Kidney tubule cell (primary cell): ENCODE results near the gene GRK5.

ENCODE experiments used
- DNase-seq: peaks from one replicate; pipeline ENCODE4 v3.0.0-alpha.2; 2018; ENCODE audit warnings: low spot score

The GRK5 gene

DNA sequence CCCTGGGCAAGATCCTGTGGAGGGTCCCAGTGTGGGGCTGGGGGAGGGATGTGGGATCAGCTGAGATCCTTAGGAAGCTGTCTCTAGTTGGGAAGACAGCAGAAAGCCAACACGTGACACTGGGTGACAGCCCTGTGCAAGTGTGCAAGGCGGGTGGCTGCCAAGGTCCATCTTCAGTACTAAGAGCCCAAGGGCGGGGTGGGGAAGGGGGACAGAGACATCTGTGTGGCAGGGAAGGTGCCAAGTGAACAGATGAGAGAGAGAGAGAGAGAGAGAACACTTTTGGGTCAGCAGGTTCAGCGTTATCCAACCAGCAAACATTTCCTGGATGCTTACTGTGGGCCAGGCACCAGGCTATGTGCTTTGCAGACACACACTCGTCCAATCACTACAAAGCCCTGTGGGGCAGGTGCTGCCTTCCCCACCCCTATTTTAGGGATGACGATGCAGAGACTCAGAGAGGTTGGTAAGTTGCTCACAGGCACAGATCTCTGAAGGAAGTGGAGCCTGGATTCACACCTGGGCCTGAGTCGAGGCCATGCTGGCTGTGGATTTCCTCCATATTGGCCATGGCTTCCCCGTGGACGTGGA, 135.7 kb downstream of the GRK5 start:
- no peak for DNase-seq

DNA sequence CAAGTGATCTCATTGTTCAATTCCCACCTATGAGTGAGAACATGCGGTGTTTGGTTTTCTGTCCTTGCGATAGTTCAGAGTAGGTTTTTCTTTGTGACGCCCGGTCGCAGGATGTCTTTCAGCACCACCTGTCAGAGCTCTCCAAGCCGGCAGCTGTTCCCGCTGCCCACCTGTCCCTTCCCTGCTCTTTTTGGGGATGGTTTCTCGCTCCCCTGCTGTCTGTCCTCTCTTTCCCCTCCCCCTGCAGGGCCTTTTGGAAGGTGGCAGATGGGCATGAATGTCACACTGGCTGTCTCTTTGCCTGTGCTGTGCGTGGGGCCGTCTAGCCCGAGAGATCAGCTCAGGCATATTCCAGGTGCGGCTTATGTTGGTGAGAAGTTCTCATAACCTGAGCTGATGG, 137.0 kb downstream of the GRK5 start:
- DNase-seq = no peak

DNA sequence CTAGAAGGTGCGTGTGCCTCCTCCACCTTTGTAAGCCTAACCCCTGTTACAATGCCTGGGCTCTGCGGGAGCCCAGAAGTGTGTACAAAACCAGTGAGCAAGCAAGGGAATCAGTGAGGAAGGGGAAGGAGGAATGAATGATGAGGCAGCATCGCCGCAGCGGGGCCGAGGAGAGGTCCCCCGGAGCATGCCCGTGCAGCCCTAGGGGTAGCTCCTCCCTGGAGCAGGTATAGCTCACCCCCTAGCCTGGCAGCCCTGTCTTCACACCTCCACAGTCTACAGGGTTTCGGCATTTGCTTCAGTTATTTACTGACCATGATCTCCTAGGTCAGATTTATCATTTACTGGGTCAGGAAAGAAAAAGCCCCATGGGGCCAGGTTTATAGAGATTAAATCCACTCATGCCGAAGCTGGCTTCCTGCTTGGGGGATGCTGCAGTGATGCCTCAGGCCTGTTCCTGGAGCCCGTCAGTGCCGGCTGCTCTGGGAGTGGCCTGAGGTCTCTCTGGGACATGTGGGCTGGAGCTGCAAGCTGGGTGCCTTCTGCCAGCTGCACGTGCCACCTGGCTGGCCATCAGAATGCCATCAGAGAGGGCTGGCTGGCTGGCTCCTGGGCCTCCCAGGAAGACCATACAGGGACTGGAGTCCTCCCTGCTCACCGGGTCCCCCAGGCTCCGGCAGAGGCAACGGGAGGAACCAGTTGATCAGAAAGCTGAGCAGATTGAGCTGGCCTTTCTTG, 138.9 kb downstream of the GRK5 start:
- DNase-seq = no peak

DNA sequence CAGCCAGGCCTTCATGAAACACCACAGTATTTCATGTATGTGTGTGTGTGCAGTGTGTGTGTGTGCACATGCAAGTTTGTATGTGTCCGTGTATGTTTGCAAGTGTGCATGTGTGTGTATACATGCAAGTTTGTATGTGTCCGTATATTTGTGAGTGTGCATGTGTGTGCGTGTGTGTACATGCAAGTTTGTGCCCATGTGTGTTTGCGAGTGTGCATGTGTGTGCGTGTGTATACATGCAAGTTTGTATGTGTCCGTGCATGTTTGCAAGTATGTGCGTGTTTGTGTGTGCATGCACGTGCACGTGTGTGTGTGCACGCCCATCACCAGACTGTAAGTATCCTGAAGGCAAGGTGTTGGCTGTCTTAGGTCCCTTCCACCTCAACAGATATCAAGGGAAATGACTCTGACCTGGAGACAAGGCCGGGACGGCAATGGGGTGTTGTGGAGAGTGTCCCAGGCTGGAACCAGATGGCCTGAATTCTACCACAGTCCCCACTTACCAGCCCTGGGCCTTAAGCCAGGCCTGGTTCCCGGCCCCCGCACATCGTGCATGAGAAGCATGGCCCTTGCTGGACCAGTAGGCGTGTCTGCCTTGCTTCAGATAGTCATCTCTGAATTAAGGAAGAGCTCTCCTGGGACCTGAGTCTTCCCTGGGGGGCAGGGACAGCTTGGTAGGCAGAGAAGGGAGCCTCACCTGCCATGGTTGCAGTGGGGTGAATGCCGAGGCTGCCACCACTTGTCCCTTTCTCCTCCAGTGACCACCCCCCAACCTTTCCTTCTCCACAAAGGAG, 140.0 kb downstream of the GRK5 start:
- DNase-seq = no peak

DNA sequence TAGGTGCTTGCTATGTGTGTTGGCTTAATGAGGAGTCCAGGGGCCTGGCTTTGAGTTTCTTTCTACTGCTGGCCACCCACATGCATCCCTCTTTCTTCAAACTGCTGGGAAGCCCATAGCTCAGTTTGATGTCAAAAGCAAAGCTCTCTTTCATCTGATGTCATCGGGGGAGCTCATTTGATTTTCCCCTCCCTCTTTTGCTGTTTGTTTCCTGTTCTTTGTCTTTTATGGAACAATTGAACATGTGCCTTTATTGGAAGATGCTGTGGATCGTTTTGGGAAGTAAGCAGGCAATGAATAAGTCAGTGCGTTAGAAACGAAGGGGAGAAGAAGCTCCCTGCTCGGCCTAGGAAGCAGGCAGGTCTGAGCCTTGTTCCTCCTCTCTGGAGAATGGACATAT, 140.7 kb downstream of the GRK5 start:
- no peak for DNase-seq

DNA sequence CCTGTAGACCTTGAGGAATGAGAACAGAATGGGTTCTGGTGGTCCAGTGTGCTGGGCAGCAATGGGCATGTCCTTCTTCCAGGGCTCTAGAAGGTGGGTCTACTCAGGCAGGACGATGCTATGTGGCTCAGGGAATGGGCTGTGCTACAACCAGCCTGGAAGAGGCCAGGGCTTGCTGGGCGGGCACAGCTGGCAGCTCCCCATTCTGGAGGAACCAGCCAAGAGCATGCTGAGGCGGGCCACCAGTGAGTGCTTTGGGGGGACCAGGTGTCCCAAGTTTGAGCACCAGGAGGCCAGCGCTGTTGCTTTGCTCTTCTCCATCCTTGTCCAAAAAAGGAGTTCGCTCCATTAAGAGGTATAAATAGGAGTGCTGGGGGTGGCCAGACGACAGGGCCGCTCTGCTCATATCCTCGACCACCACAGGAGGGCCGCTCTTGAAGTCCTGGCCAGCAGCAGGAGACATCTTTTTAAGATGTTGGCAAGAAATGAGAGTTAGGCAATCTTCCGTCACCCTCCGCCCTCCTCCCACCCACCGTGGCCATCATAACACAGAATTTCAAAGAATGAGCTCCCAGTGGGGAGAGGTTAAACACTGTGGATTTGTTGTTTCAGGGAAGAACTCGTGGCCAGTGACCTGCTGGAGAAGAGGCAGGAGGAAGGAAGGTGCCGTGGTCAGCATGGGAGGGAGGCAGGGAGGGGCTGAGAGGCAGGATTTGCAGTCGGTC, 141.3 kb downstream of the GRK5 start:
- no peak for DNase-seq

DNA sequence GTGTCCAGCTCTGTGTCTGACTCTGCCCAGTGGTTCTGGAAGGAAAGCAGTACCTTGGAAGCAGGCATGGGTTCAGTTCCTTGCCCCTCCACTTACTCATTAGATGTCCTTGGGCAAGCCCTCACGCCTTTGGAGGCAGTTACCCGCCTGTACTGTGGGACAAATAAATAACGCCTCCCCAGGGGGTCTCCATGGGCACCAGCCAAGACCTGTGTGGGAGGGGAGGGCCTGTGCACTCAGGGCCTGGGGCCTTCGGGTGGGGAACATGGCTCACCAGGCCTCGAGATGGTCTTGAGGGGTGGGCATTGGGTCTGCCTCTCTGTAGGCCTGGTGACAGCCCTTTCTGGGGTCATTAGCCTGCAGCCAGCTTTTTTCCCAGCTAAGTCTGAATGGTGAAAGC, 142.0 kb downstream of the GRK5 start:
- DNase-seq = no peak

DNA sequence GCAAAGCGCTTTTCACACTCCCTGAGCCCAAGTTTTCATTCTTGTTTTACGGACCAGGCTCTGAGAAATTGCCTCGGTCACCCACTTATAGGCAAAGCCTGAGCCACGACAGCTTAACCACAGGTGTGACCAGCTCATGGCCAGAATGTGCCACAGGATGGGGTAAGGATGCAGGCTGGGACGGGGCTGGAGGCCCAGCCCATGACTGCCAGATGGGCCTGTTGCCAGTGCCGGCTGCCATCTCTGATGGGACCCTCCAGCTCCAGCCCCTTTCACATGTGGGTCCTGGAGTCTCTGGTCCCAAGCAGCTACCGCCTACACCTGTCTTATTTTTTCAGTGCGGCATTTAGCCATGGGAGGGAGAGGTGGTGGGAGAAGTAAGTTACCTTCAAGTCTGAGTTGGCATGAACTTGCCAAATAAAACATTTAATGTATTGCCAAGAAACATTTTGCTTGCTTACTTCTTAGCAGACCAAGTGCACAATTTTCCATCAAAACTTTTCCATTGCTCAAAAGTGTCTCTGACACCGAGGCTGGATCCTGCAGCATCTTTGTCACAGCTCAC, 142.6 kb downstream of the GRK5 start:
- no peak for DNase-seq

DNA sequence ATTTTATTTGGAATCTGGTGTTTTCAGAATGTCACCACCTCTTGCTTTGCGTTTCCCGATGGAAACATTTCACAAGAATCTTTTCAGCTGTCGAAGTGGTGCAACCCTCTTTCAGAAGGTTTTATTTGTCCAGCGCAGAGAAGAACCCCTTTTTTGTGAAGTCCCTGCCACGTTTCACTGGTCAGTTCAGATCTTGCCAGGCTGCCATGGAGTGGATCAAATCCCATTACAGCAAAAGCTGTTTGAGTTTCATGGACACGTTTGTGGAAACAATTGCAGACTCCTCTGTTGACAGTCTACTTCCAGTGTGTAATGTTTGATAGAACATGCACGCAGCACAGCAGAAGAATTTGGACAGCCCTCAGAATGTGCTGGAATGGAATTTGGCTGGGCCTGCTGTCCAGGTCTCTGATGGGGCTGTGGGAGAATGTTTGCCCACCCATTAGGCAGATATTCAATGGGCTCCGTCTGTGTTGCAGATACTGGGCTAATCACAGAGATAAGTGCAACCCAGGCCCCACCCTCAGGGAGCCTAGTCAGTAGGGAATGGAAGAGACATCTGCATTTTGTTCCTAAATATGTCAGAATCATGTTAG, 143.2 kb downstream of the GRK5 start:
- no peak for DNase-seq

DNA sequence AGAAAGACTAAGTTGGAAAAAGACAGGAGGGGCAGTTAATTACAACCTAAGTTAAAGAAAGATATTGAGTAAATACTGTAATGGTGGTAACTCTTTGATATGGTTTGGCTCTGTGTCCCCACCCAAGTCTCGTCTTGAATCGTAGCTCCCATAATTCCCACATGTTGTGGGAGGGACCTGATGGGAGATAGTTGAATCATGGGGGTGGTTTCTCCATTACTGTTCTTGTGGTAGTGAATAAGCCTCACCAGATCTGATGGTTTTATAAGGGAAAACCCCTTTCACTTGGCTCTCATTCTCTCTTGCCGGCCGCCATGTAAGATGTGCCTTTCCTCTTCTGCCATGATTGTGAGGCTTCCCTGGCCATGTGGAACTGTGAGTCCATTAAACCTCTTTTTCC, 143.8 kb downstream of the GRK5 start:
- DNase-seq = no peak

DNA sequence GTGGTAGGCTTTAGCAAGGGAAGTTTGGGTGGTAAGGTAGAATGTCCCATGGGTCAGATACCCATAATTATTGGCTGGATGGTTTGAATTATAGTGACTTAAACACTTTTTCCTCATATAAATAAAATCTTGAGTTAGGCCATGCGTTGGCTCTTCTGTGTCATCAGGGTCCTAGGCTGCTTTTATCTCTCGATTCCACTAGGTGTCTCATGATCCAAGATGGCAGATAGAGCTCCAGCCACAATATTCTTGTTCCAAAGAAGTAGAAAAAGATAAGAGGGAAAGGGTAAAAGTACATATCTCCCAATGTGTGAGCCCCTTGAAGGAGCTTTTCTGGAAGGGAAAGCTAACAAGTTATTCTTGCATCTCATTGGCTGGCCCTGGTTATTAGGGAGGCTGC, 144.7 kb downstream of the GRK5 start:
- no peak for DNase-seq

DNA sequence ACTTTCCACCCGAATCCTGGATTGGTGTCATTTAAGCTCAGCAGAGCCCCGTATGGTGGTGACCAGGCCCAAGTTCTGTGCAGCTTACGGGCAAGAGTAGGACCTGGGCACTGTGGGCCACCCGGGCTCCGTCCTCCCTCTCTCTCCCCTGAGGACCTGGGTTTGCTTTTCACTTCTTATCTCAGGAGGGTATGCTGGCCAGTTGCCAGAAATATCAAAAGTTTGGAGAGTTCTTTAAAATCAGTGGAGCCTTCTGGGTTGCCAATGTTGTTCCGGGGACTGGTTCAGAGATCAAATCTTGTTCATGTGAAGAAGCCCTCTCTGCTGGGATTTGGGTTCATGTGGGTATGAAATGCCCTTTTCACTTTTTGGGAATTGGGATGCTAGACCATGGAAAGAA, 145.4 kb downstream of the GRK5 start:
- DNase-seq = no peak

DNA sequence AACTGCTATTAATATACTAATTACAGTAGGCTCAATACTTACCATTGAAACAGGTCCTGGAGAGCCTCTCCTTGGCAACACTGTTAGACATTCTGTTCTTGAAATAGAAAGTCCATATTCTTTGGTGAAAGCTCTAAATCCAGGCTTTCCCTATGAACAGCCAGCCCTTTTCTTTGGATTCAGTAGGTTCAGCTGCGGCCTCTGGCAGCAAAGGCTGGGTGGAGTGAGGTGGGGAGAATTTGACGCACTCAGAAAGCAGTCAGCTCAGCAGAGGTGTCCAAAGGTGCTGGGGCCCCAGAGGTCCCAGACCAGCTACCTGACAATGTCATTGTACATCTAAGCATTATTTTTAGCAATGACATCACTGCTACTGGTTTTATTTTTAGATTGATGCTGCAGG, 146.1 kb downstream of the GRK5 start:
- DNase-seq = no peak

DNA sequence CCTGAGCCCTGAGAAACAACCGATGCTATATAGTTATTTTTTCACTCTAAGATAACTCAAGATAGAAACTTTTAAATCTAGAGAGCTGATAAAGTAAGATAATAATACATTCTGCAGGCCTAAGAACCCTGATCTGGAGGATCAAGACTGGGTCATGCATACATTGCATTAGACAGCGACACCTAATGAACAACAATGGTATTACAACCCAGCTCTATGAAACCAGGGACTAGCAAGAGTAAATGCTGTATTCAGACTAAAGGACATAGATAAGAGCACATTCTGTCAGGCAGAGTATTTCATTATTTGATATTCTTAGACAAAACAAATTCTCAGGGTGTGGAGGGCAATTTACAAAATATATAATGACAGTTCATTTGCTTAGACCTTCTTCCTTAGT, 148.6 kb downstream of the GRK5 start:
- DNase-seq = no peak

DNA sequence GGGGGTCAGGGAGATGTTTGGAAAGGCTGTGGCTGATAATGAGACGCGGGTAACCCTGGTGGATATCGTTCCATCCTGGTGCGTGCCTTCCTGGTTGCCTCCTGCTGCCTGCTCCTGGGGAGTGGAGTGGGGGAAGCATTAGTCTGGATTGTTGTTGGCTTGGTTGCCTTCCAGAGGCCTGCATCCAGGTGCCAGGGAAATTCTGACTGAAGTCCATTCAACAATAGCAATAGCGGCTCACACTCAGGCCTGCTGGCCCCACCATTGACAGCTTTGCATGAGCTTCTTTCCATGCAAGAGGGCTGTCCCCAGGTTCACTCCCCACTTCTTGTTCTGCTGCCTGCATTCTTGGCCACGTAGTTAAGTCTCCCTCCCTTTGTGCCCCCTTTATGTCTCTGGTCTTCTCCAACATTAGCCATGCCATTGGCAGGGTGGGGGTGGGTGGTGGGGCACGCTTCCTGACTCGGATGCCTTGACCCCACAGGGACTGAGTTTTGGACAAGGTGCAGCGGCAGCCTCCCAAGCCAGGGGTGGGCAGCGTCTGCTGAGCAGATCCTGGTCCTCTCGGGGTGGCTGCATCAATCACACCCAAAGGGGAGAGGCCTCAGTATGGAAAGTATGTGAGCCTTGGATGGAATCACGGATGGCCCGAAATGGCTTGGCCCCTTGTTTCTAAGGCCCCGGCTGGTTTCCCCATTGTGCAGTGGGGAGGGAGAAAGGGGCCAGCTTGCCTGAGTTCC, 150.2 kb downstream of the GRK5 start:
- DNase-seq = no peak

DNA sequence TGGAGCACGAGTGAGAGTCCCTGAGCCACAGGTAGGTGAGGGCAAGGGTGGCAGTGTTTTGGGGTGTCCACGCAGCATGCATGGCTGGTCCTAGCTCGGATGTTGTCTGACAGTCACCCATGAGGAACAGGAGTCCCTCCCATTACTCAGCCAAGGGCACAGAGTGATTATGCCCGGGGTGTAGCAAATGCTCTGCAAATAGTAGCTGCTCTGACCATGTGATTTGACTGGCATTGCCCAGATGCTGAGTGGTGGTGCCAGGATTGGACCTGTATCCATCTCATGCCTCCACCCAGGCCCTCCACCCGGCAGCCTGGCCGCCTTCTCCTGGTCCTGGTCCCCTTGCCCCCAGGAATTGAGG, 150.8 kb downstream of the GRK5 start:
- no peak for DNase-seq

DNA sequence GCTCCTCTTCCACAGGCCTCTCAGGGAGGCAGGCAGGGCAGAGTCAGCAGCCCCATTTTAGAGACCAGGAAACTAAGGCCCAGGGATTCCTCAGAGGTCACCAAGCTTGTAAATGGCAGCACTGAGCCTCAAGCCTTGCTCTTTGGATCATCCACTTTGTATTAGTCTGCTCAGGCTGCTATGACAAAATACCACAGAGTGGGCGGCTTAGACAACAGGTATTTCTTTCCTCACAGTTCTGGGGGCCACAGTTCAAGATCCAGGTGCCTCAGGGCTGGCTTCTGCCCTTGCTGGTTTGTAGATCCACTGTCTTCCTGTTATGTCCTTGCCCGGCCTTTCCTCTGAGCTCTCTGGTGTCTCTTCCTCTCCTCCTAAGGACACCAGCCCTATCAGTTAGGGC, 151.2 kb downstream of the GRK5 start:
- DNase-seq = no peak

DNA sequence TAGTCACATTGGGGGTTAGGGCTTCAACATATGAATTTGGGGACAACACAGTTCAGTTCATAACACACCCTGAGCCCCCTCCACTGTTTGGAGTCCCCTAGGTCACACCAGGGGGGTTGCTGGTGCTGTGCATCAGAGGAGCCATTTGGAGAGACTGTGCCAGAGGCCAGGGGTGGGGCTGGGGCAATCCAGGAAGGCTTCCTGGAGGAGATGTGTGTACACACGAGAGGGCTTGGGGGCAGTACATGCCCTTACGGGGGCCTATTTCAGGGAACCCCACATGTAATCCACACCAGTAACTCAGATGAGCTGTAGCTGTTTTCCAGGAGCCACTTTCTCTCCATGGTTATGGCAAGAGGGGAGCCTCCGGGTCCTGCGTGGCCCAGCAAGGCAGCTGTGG, 151.7 kb downstream of the GRK5 start:
- no peak for DNase-seq

DNA sequence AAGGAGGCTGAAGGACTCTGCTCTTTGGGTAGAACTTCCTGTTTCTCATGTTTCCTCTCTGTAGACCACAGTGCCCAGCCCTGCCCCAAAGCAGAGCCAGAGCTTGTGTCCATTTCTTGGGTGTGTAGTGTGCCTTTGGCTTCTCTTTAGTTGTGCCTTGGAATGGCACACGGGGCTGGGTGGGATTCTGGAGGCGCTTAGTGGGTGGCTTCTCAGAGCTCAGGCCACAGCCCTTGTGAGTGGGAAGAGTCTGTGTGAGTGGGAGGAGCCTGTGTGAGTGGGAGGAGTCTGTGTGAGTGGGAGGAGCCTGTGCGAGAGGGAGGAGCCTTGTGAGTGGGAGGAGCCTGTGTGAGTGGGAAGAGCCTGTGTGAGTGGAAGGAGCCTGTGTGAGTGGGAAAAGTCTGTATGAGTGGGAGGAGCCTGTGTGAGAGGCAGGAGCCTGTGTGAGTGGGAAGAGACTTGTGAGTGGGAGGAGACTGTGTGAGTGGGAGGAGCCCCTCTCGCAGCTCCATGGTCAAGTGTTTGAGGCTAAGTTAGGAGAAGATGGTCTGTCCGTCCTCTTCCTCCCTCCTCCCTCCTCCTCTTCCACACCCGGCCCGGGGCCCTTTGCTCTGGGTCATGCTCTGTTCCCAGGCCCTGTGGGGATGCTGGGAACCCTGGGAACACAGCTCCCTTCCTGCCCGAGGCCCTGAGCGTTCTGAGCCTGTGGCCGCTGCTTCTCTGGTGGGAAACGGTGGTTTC, 153.0 kb downstream of the GRK5 start:
- DNase-seq = no peak

DNA sequence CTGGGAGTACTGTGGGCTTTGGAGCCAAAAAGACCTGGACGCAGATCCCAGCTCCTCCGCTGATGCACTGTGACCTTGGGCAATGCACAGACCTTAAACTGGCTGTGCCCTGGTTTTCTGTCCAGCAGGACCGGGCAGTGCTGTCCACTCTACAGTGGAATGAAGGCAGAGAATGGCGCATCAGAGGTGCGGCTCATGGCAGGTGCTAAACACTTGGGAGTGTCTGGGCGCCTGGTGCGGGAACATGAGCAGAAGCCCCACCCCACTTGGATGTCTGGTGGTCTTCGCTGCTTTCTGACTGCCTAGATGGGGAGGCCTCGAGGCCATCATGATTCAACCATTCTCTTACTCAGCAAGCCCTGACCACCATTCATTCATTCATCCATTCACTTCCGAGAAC, 153.7 kb downstream of the GRK5 start:
- DNase-seq = no peak

DNA sequence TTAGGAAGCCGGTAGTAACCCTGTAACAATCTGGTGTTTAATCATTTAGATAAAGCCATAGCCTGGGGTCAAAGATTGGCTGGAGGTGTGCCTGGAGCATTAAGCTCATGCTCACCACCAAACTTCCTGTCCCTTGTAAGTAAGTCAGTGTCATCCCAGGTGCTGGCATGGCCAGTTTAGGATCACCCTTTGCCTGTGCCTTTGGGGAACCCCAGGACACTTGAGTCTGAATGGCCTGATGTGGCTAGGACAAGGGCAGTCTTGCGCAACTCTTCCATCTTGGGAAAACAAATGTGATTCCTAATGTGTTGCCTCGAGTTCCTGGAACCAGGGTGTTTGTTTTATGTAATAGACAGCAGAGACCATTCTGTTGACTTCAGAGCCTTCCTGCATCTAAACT, 154.8 kb downstream of the GRK5 start:
- DNase-seq = no peak
